LNCAP (cell line): Measurements from ENCODE around the gene OSR1.

Source experiments
- TF ChIP-seq, protein P1 (sequence below): fragments of 450-650 bp; IDR thresholded peaks from 2 replicates; pipeline ENCODE4 v1.5.1; 2017; ENCODE audit warnings: mild to moderate bottlenecking

The OSR1 gene

DNA sequence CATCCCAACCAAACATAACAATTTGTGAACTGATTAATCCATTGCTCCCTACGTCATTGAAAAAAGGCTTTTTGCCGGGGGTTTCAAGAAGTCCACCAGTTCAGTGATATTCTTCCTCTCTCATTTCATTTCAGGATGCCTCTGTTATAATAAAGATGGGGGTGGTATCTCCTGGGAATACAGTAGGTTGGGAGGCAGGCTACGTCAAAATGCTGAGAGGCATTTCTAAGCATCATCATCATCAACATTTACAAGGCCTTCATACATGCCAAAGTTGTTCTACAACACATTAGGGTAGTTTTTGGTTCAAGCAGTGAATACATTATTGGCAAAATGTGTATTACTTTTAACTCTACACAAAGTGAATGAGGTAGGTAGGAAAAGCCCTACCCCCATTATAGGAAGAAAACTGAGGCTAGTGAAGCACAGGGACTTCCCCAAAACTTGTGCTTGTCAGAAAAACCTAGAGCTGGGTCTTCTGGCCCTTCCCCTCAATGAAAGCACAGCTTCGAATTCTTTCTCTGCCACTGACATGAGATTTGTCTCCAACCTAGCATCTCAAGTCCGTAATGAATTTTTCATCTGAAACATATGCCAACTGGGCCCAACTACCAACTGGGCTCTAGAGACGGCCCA, 11.3 kb downstream of the OSR1 start:
- TF ChIP-seq, protein P1, sequence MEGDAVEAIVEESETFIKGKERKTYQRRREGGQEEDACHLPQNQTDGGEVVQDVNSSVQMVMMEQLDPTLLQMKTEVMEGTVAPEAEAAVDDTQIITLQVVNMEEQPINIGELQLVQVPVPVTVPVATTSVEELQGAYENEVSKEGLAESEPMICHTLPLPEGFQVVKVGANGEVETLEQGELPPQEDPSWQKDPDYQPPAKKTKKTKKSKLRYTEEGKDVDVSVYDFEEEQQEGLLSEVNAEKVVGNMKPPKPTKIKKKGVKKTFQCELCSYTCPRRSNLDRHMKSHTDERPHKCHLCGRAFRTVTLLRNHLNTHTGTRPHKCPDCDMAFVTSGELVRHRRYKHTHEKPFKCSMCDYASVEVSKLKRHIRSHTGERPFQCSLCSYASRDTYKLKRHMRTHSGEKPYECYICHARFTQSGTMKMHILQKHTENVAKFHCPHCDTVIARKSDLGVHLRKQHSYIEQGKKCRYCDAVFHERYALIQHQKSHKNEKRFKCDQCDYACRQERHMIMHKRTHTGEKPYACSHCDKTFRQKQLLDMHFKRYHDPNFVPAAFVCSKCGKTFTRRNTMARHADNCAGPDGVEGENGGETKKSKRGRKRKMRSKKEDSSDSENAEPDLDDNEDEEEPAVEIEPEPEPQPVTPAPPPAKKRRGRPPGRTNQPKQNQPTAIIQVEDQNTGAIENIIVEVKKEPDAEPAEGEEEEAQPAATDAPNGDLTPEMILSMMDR: no peak

DNA sequence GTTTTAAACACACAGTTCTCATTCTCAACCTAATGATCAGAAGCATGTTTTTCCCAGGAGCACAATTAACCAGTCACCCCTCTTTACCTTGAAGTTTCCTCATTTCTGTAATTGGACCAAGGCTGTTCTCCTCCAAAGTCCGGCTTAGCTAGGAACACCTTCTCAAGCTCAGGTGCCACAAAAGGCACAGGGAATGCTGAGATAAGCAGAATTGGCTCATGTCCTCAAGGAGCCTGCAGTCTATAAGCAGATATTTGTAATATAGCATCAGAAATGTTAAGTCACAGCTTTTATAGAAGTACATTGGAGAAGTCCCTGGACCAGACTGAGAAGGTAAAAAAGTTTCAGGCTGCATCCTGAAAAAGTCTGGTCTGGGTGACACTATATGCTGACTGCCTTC, 20.7 kb downstream of the OSR1 start:
- TF ChIP-seq, protein P1: no peak

DNA sequence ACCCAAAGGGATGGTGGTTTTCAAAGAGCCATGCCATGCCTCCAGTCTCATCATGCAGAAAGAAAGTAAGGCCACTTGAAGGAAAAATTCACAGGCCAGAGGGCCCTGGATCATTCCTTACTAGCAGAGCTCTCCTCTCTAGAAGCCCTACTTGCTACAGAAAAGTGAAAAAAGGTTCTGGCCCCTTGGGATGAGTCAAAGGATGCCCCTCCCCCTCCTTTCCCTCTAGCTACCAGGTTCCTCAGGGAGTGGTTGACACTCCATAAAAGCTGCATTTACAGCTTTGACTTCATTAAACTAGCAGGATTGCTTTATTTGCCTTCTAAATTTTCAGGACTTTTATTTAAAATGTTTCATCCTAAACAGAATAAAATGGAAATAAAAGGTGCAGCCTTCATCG, 21.2 kb downstream of the OSR1 start:
- TF ChIP-seq, protein P1: no peak

- TF ChIP-seq, protein P1: no peak
Observed at GRCh38 chr2:19336781-19337180, 21.6 kb downstream of the OSR1 start.

DNA sequence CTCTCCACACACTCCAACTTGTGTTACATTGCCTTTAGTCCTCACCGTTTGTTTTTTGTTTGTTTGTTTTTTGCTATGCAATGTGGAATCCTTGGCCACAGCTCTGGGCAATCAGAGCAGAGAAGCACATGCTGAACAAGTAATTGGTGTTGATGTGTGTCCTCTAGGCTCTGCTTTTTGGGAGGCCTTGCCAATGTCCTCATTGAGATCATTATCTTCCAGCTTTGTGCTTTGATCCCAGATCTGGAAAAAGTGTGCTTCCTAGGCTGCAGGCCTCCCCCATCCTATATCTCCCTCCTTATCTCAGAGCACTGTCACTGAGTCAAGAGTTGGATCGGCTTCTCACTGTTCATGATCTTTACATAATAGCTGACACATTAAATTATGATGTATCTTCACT, 25.9 kb downstream of the OSR1 start:
- TF ChIP-seq, protein P1: no peak

GRCh38 chr2:19331450-19331849, 27.0 kb downstream of the OSR1 start:
- TF ChIP-seq, protein P1: no peak

- TF ChIP-seq, protein P1: no peak
Observed at GRCh38 chr2:19330436-19330835, 28.0 kb downstream of the OSR1 start.

DNA sequence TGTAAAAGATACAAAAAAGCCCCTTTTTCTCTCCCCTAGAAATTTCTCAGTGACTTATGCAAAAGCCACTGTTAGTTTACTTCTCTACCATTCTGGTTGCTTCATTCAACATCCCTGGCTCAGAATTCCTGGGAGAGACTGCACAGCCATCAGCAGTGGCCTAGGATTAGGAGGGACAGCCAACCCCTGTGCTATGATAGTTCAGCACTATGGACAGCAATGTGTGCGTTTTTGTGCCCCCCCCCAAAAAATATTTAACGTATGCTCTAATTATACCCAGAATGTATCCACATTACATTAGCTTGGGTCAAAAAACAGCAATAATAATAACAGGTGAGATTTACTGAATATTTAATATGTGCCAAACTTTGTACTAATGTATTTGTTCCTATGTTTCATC, 29.0 kb downstream of the OSR1 start:
- TF ChIP-seq, protein P1: no peak
